ENCODE measurements around the gene NR4A1. TPM values are rescaled to one million over a fixed set of nuclear protein-coding genes. Genes with fewer than 3 reads are reported as not detected.
A peak's percentile ranks its signal among the peaks of the same experiment; 100 is the strongest.

The NR4A1 gene
- total RNA-seq, 1 donor from 2014 or later: 26.5 TPM

GRCh38 chr12:52041695-52042123 lies 9.5 kb upstream of the NR4A1 start:
- peak; percentile 82 for DNase-seq (ENCODE audit: low spot score)

- no peak for DNase-seq (ENCODE audit: low spot score)
Observed at GRCh38 chr12:52042706-52043385, 8.4 kb upstream of the NR4A1 start.

- no peak for DNase-seq (ENCODE audit: low spot score)
Observed at GRCh38 chr12:52043386-52044212, 7.6 kb upstream of the NR4A1 start.

- DNase-seq (ENCODE audit: low spot score): no peak
Observed at GRCh38 chr12:52044292-52044983, 6.8 kb upstream of the NR4A1 start.

- peak; percentile 46 for DNase-seq (ENCODE audit: low spot score)
Observed at GRCh38 chr12:52045794-52046199, 5.4 kb upstream of the NR4A1 start.

- no peak for DNase-seq (ENCODE audit: low spot score)
Observed at GRCh38 chr12:52046859-52047258, 4.4 kb upstream of the NR4A1 start.

GRCh38 chr12:52049286-52049685 lies 2.0 kb upstream of the NR4A1 start:
- no peak for DNase-seq (ENCODE audit: low spot score)

GRCh38 chr12:52049688-52050087 lies 1.6 kb upstream of the NR4A1 start:
- DNase-seq (ENCODE audit: low spot score): no peak

- DNase-seq (ENCODE audit: low spot score): no peak
Observed at GRCh38 chr12:52050116-52050757, 1.0 kb upstream of the NR4A1 start.

- no peak for DNase-seq (ENCODE audit: low spot score)
Observed at GRCh38 chr12:52052468-52053186, 1.4 kb downstream of the NR4A1 start.

GRCh38 chr12:52053536-52054209 lies 2.4 kb downstream of the NR4A1 start:
- no peak for DNase-seq (ENCODE audit: low spot score)

- no peak for DNase-seq (ENCODE audit: low spot score)
Observed at GRCh38 chr12:52054231-52054832, 3.1 kb downstream of the NR4A1 start.

- no peak for DNase-seq (ENCODE audit: low spot score)
Observed at GRCh38 chr12:52054833-52055730, 3.8 kb downstream of the NR4A1 start.

GRCh38 chr12:52055731-52056711 lies 4.8 kb downstream of the NR4A1 start:
- DNase-seq (ENCODE audit: low spot score): no peak

GRCh38 chr12:52056801-52057637 lies 5.8 kb downstream of the NR4A1 start:
- DNase-seq (ENCODE audit: low spot score): no peak

GRCh38 chr12:52057638-52058576 lies 6.7 kb downstream of the NR4A1 start:
- DNase-seq (ENCODE audit: low spot score): no peak
